GM23248 (cell line): ENCODE results near the gene LEUTX. TPM values are rescaled to one million over a fixed set of nuclear protein-coding genes. Genes with fewer than 3 reads are reported as not detected.
A peak's percentile ranks its signal among the peaks of the same experiment; 100 is the strongest.

ENCODE experiments used
- DNase-seq: peaks from one replicate; pipeline ENCODE4 v3.0.0-alpha.2; 2015
- H2AFZ ChIP-seq: fragments of 200-600 bp; sonication (generic); 2 replicates; pipeline ENCODE4 v1.6.1; 2016; ENCODE audit warnings: antibody characterized with exemption
- H3F3A ChIP-seq: fragments of 200-600 bp; sonication (generic); 2 replicates; pipeline ENCODE4 v1.6.1; 2016; ENCODE audit warnings: mild to moderate bottlenecking, antibody characterized with exemption, mixed run types; ENCODE audit not compliant: insufficient read depth
- H3K27ac ChIP-seq: fragments of 200-600 bp; sonication (generic); 2 replicates; pipeline ENCODE4 v1.5.1; 2016; ENCODE audit warnings: mild to moderate bottlenecking
- H3K27me3 ChIP-seq: fragments of 200-600 bp; sonication (generic); replicated peaks from 2 replicates; pipeline ENCODE4 v1.6.1; 2016; ENCODE audit warnings: mild to moderate bottlenecking; ENCODE audit not compliant: insufficient read depth
- H3K36me3 ChIP-seq: fragments of 200-600 bp; sonication (generic); 2 replicates; pipeline ENCODE4 v1.6.1; 2016; ENCODE audit warnings: low read depth, mild to moderate bottlenecking
- H3K4me1 ChIP-seq: fragments of 200-600 bp; sonication (generic); 2 replicates; pipeline ENCODE4 v1.6.1; 2016; ENCODE audit warnings: mild to moderate bottlenecking; ENCODE audit not compliant: insufficient read depth
- H3K4me2 ChIP-seq: fragments of 200-600 bp; sonication (generic); one replicate; pipeline ENCODE4 v1.6.1; 2016; ENCODE audit warnings: mild to moderate bottlenecking; ENCODE audit not compliant: unreplicated experiment
- H3K4me3 ChIP-seq: fragments of 200-600 bp; sonication (generic); 2 replicates; pipeline ENCODE4 v1.5.1; 2016; ENCODE audit warnings: mild to moderate bottlenecking
- H3K79me2 ChIP-seq: fragments of 200-600 bp; sonication (generic); 2 replicates; pipeline ENCODE4 v1.6.1; 2016; ENCODE audit warnings: mild to moderate bottlenecking; ENCODE audit not compliant: insufficient read depth
- H3K9ac ChIP-seq: fragments of 200-600 bp; sonication (generic); 2 replicates; pipeline ENCODE4 v1.6.1; 2016; ENCODE audit warnings: mild to moderate bottlenecking
- H3K9me2 ChIP-seq: fragments of 200-600 bp; sonication (generic); 2 replicates; pipeline ENCODE4 v1.6.1; 2016; ENCODE audit warnings: mixed run types, mild to moderate bottlenecking, moderate library complexity; ENCODE audit not compliant: insufficient read depth
- H3K9me3 ChIP-seq: fragments of 200-600 bp; sonication (generic); one replicate; pipeline ENCODE4 v1.6.1; 2017; ENCODE audit warnings: low read depth
- H4K20me1 ChIP-seq: fragments of 200-600 bp; sonication (generic); 2 replicates; pipeline ENCODE4 v1.6.0; 2016; ENCODE audit not compliant: insufficient read depth
- EZH2 ChIP-seq: fragments of 200-600 bp; sonication (generic); IDR thresholded peaks from 2 replicates; pipeline ENCODE4 v1.6.1; 2018; ENCODE audit warnings: antibody characterized with exemption, mild to moderate bottlenecking; ENCODE audit not compliant: insufficient read depth, poor library complexity, severe bottlenecking
- EZH2phosphoT487 ChIP-seq: fragments of 200-600 bp; sonication (generic); IDR thresholded peaks from 2 replicates; pipeline ENCODE4 v1.6.1; 2018; ENCODE audit warnings: antibody characterized with exemption, moderate library complexity, mild to moderate bottlenecking, low read depth; ENCODE audit not compliant: insufficient read depth
- WGBS, 2 experiments: methylation state at CpG; one replicate each; pipeline ENCODE4 v1.1.6; 2015 to 2017; ENCODE audit warnings: low lambda C conversion rate in 2 of 2, low coverage in 1 of 2; ENCODE audit errors: missing lambda C conversion rate in 2 of 2; 5-methylcytosine and 5-hydroxymethylcytosine counted together
- in situ Hi-C: fragments of 300-500 bp; cut with MboI; formaldehyde crosslinking; loops from 2 replicates; pipeline ENCODE4 v1.15.0; 2020
- microRNA-seq: library from miRNA; unstranded; fragments of <30 nt; microRNA quantifications from one replicate; pipeline ENCODE4, GENCODE V29; 2016; ENCODE audit warnings: borderline number of aligned reads
- polyA plus RNA-seq: library from polyadenylated mRNA; unstranded; fragments of >200 nt; fragmentation: Nextera tagmentation; extraction: Ambion mirVana; gene quantifications from 2 replicates; pipeline ENCODE4 v1.2.1, GENCODE V29; 2016
- small RNA-seq: library from RNA; depleted of rRNA; stranded (forward); fragments of <200 nt; gene quantifications from one replicate; pipeline ENCODE3, GENCODE V24; 2014; ENCODE audit warnings: low read depth, low replicate concordance
- total RNA-seq: library from RNA; depleted of rRNA; stranded (reverse); fragments of >200 nt; shearing (Covaris generic); gene quantifications from 2 replicates; pipeline ENCODE4 v1.2.3, GENCODE V29; 2014; rRNA removed

The LEUTX gene
- total and polyA plus RNA-seq, 2 experiments from 2014 or later, result not detected

DNA sequence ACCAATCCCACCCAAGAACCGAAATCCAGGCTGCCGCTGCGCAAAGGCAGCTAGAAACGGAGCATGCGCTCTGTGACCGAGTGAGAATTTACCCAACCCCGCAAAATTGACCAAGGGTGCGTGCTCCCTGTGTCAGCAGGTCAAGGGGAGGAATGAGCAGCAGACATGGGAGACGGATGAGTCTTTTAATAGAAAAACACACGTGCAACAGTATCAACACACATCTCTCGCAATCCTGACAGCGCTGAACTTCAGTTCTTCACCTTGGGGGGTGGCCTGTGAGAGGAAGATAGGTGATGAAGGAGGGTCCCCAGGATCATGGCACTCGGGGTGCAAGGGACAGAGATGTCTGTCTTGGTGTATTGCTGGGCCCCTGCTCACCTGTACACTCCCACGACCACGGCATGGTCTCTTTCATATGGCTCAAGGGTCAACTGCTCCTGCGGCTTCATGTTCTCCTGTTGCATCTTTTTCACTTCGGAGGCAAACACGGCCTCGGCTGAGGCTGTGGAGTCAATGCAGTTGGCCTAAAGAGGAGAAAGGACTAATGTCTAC lies 55.7 kb downstream of the LEUTX start:
- H3K4me3 ChIP-seq, result peak overlapping the region; percentile 88
- H3K27ac ChIP-seq, result peak overlapping the region; percentile 90; the same call in 1 of the 2 replicates

More for the DNA sequence above, 55.7 kb downstream of the LEUTX start:
- Histone ChIP-seq H4K20me1 (no peaks in the 10 kb centered on the region), H3K79me2 (peaks cover 49% of the 10 kb centered on the region), H3K9ac (no peak overlapping the region), H3K9me3 (no peaks in the 10 kb centered on the region), H3K9me2 (no peaks in the 10 kb centered on the region), H3K36me3 (peaks cover 29% of the 10 kb centered on the region), H3F3A (0 out of 2 replicates have a peak, but pooled peaks cover 8% of the 10 kb centered on the region), H3K4me2 (no peak overlapping the region), H3K4me1 (peaks cover 11% of the 10 kb centered on the region; the same call in 1 of the 2 replicates), H3K27me3 (no peaks in the 10 kb centered on the region), H2AFZ (peak overlapping the region; percentile 82)
- TF ChIP-seq EZH2 (no peak), EZH2phosphoT487 (no peak)
- 46 to 48% methylated on average over 19 of the region's 19 CpGs for WGBS, 2 experiments
- DNase-seq, result no peak
- in situ Hi-C loops, result no loop called here

Small RNAs within 50 kb of the gene (microRNA-seq; reads per million reads assigned to microRNA genes)
- gene MIR6719, result not detected

Small RNAs within 50 kb of the gene (small RNA-seq; reads per million reads assigned to genes)
- gene MIR6719, result not detected

Other genes with a start within 250 kb of the LEUTX start
- 3.4 and 3.9 TPM in 2 replicates for gene EID2B, start 246.0 kb upstream of the LEUTX start, total RNA-seq
- gene EID2B, start 246.0 kb upstream of the LEUTX start, polyA plus RNA-seq, result 2.5 and 3.2 TPM in 2 replicates
- 12.3 and 14.3 TPM in 2 replicates for gene EID2, start 238.7 kb upstream of the LEUTX start, total RNA-seq
- 14.9 and 16.3 TPM in 2 replicates for gene EID2, start 238.7 kb upstream of the LEUTX start, polyA plus RNA-seq
- not detected in 2 replicates for gene LGALS13, start 176.3 kb upstream of the LEUTX start, total RNA-seq
- not detected in 2 replicates for gene LGALS13, start 176.3 kb upstream of the LEUTX start, polyA plus RNA-seq
- gene LGALS16, start 122.9 kb upstream of the LEUTX start, total RNA-seq, result not detected in 2 replicates
- not detected in 2 replicates for gene LGALS16, start 122.9 kb upstream of the LEUTX start, polyA plus RNA-seq
- gene LGALS14, start 74.4 kb upstream of the LEUTX start, total RNA-seq, result not detected in 2 replicates
- gene LGALS14, start 74.4 kb upstream of the LEUTX start, polyA plus RNA-seq, result not detected in 2 replicates
- gene CLC, start 40.8 kb upstream of the LEUTX start, total RNA-seq, result not detected in 2 replicates
- gene CLC, start 40.8 kb upstream of the LEUTX start, polyA plus RNA-seq, result not detected in 2 replicates
- gene DYRK1B, start 55.3 kb downstream of the LEUTX start, total RNA-seq, result 9.4 and 11.1 TPM in 2 replicates
- gene DYRK1B, start 55.3 kb downstream of the LEUTX start, polyA plus RNA-seq, result 14.9 and 15.0 TPM in 2 replicates
- 59.3 and 66.9 TPM in 2 replicates for gene FBL, start 67.5 kb downstream of the LEUTX start, total RNA-seq
- gene FBL, start 67.5 kb downstream of the LEUTX start, polyA plus RNA-seq, result 61.1 and 63.9 TPM in 2 replicates
- not detected in 2 replicates for gene FCGBP, start 155.8 kb downstream of the LEUTX start, total RNA-seq
- not detected in 2 replicates for gene FCGBP, start 155.8 kb downstream of the LEUTX start, polyA plus RNA-seq
- 94.8 and 137 TPM in 2 replicates for gene PSMC4, start 192.3 kb downstream of the LEUTX start, total RNA-seq
- gene PSMC4, start 192.3 kb downstream of the LEUTX start, polyA plus RNA-seq, result 112 and 113 TPM in 2 replicates
- 1.4 and 6.1 TPM in 2 replicates for gene ZNF546, start 218.2 kb downstream of the LEUTX start, total RNA-seq
- gene ZNF546, start 218.2 kb downstream of the LEUTX start, polyA plus RNA-seq, result 1.2 and 2.1 TPM in 2 replicates